MM.1S (cell line): ENCODE data around the gene HOXC6.

ENCODE experiments used
- DNase-seq: peaks from one replicate; pipeline ENCODE4 v3.0.0-alpha.2; 2015
- H2AFZ ChIP-seq: fragments of 300-600 bp; sonication (generic); 2 replicates; pipeline ENCODE4 v1.6.0; 2016; ENCODE audit warnings: antibody characterized with exemption, low read length
- H3F3A ChIP-seq: fragments of 300-600 bp; sonication (generic); 2 replicates; pipeline ENCODE4 v1.6.1; 2016; ENCODE audit warnings: mild to moderate bottlenecking, antibody characterized with exemption, low read length, moderate library complexity, mixed read lengths; ENCODE audit not compliant: insufficient read depth
- H3K27ac ChIP-seq: fragments of 300-600 bp; sonication (generic); 2 replicates; pipeline ENCODE4 v1.5.1; 2016; ENCODE audit warnings: mild to moderate bottlenecking, low read length
- H3K27me3 ChIP-seq: fragments of 300-600 bp; sonication (generic); replicated peaks from 2 replicates; pipeline ENCODE4 v1.6.0; 2016; ENCODE audit warnings: low read length; ENCODE audit not compliant: insufficient read depth
- H3K36me3 ChIP-seq: fragments of 300-600 bp; sonication (generic); replicated peaks from 2 replicates; pipeline ENCODE4 v1.6.1; 2016; ENCODE audit warnings: mild to moderate bottlenecking, low read length, mixed read lengths; ENCODE audit not compliant: insufficient read depth
- H3K4me1 ChIP-seq: fragments of 300-600 bp; sonication (generic); 2 replicates; pipeline ENCODE4 v1.6.1; 2016; ENCODE audit warnings: low read length, mixed read lengths
- H3K4me2 ChIP-seq: fragments of 300-600 bp; sonication (generic); 2 replicates; pipeline ENCODE4 v1.6.0; 2016; ENCODE audit warnings: low read depth, low read length
- H3K4me3 ChIP-seq: fragments of 300-600 bp; sonication (generic); 2 replicates; pipeline ENCODE4 v1.5.1; 2016; ENCODE audit warnings: low read length, mixed read lengths
- H3K79me2 ChIP-seq: fragments of 300-600 bp; sonication (generic); 2 replicates; pipeline ENCODE4 v1.6.1; 2016; ENCODE audit warnings: mixed run types, low read length, mixed read lengths
- H3K9ac ChIP-seq: fragments of 300-600 bp; sonication (generic); 2 replicates; pipeline ENCODE4 v1.6.1; 2016; ENCODE audit warnings: low read length, mixed read lengths
- H3K9me2 ChIP-seq: fragments of 300-600 bp; sonication (generic); replicated peaks from 2 replicates; pipeline ENCODE4 v1.6.1; 2016; ENCODE audit warnings: mild to moderate bottlenecking, low read length, mixed read lengths; ENCODE audit not compliant: insufficient read depth
- H3K9me3 ChIP-seq: fragments of 300-600 bp; sonication (generic); replicated peaks from 2 replicates; pipeline ENCODE4 v1.6.1; 2016; ENCODE audit warnings: mild to moderate bottlenecking, low read length, mixed read lengths; ENCODE audit not compliant: insufficient read depth
- H4K20me1 ChIP-seq: fragments of 300-600 bp; sonication (generic); 2 replicates; pipeline ENCODE4 v1.6.1; 2016; ENCODE audit warnings: mild to moderate bottlenecking, low read length, moderate library complexity, mixed read lengths; ENCODE audit not compliant: insufficient read depth
- CTCF ChIP-seq: fragments of 300-600 bp; sonication (generic); IDR thresholded peaks from 2 replicates; pipeline ENCODE4 v1.5.1; 2016; ENCODE audit warnings: antibody characterized with exemption, low read length, mixed read lengths
- EZH2 ChIP-seq: fragments of 300-600 bp; sonication (generic); optimal IDR thresholded peaks from 2 replicates; pipeline ENCODE3; 2017; ENCODE audit warnings: low read depth, mild to moderate bottlenecking, antibody characterized with exemption, low read length, mixed read lengths
- EZH2phosphoT487 ChIP-seq: fragments of 300-600 bp; sonication (generic); IDR thresholded peaks from 2 replicates; pipeline ENCODE4 v1.6.1; 2018; ENCODE audit warnings: antibody characterized with exemption, low read length

HOXC6 gene

GRCh38 chr12:54004841-54005530 lies 23.3 kb upstream of the HOXC6 start:
- DNase-seq, result no peak
- H3K4me3 ChIP-seq, result no peak overlapping the region
- no peaks in the 10 kb centered on the region for H3K9me2 ChIP-seq
- H3K27ac ChIP-seq, result no peak overlapping the region
- H3K9me3 ChIP-seq, result no peaks in the 10 kb centered on the region
- no peak overlapping the region for H3K4me2 ChIP-seq
- H3K4me1 ChIP-seq, result 0 out of 2 replicates have a peak, but pooled peaks cover 5% of the 10 kb centered on the region
- TF ChIP-seq EZH2 (no peak), EZH2phosphoT487 (0 out of 2 replicates have a peak, but pooled peaks have one; percentile 45)
- no peaks in the 10 kb centered on the region for H3K79me2 ChIP-seq
- H3K9ac ChIP-seq, result no peak overlapping the region
- no peaks in the 10 kb centered on the region for H4K20me1 ChIP-seq
- no peaks in the 10 kb centered on the region for H3F3A ChIP-seq
- peaks cover 93% of the 10 kb centered on the region for H3K27me3 ChIP-seq
- H3K36me3 ChIP-seq, result no peaks in the 10 kb centered on the region
- no peak overlapping the region for H2AFZ ChIP-seq

GRCh38 chr12:54005531-54005852 lies 22.7 kb upstream of the HOXC6 start:
- H3K9ac ChIP-seq, result no peak overlapping the region
- DNase-seq, result no peak
- no peak overlapping the region for H2AFZ ChIP-seq
- TF ChIP-seq EZH2 (no peak), CTCF (no peak), EZH2phosphoT487 (no peak)
- no peak overlapping the region for H3K27ac ChIP-seq
- no peaks in the 10 kb centered on the region for H3K79me2 ChIP-seq
- H3K4me3 ChIP-seq, result no peak overlapping the region
- no peaks in the 10 kb centered on the region for H3F3A ChIP-seq
- H3K9me3 ChIP-seq, result no peaks in the 10 kb centered on the region
- no peaks in the 10 kb centered on the region for H3K9me2 ChIP-seq
- H4K20me1 ChIP-seq, result no peaks in the 10 kb centered on the region
- peaks cover 93% of the 10 kb centered on the region for H3K27me3 ChIP-seq
- H3K4me2 ChIP-seq, result no peak overlapping the region
- no peaks in the 10 kb centered on the region for H3K36me3 ChIP-seq
- H3K4me1 ChIP-seq, result 0 out of 2 replicates have a peak, but pooled peaks cover 5% of the 10 kb centered on the region

- H3K27ac ChIP-seq, result no peak overlapping the region
- peak; percentile 76 for DNase-seq
- peak overlapping the region; percentile 61 for H3K4me3 ChIP-seq
These were observed 22.2 kb upstream of the HOXC6 start for GRCh38 chr12:54005853-54006558.

More at GRCh38 chr12:54005853-54006558, 22.2 kb upstream of the HOXC6 start:
- Histone ChIP-seq H4K20me1 (no peaks in the 10 kb centered on the region), H3K9me3 (no peaks in the 10 kb centered on the region), H2AFZ (peak overlapping the region; percentile 35), H3K9ac (peak overlapping the region; percentile 30; the same call in 1 of the 2 replicates), H3K4me2 (peak overlapping the region; percentile 96), H3K36me3 (no peaks in the 10 kb centered on the region), H3K27me3 (peaks cover 93% of the 10 kb centered on the region), H3K79me2 (no peaks in the 10 kb centered on the region), H3K4me1 (0 out of 2 replicates have a peak, but pooled peaks cover 5% of the 10 kb centered on the region), H3K9me2 (no peaks in the 10 kb centered on the region), H3F3A (no peaks in the 10 kb centered on the region)
- no peak for TF ChIP-seq EZH2phosphoT487
- TF ChIP-seq EZH2, result peak; percentile 77
- peak; percentile 87 for TF ChIP-seq CTCF
